Nephron (organoid): ENCODE results near the gene NRK.

ENCODE experiments used
- H3K27ac Mint-ChIP-seq, 3 experiments: 2 replicates each; pipeline ENCODE4 v1.8.0; 2020; ENCODE audit warnings: mixed read lengths in 3 of 3, mild to moderate bottlenecking in 2 of 3, moderate library complexity in 1 of 3
- H3K27me3 Mint-ChIP-seq: 2 replicates; pipeline ENCODE4 v1.8.0; 2021; ENCODE audit warnings: low read depth, mild to moderate bottlenecking, moderate library complexity, mixed read lengths
- H3K36me3 Mint-ChIP-seq: 2 replicates; pipeline ENCODE4 v1.8.0; 2020; ENCODE audit warnings: low read depth, mixed read lengths
- H3K4me1 Mint-ChIP-seq: 2 replicates; pipeline ENCODE4 v1.8.0; 2020; ENCODE audit warnings: mixed read lengths
- H3K4me3 Mint-ChIP-seq, 3 experiments: 2 replicates each; pipeline ENCODE4 v1.8.0; 2020; ENCODE audit warnings: mild to moderate bottlenecking in 3 of 3, mixed read lengths in 3 of 3, moderate library complexity in 2 of 3
- H3K9me3 Mint-ChIP-seq: 2 replicates; pipeline ENCODE4 v1.8.0; 2020; ENCODE audit warnings: mixed read lengths
- CTCF ChIP-seq, 3 experiments: fragments of 200-600 bp; sonication (generic); IDR thresholded peaks; one replicate each; pipeline ENCODE4 v1.5.0; 2021; ENCODE audit warnings: antibody characterized with exemption in 3 of 3; ENCODE audit not compliant: unreplicated experiment in 3 of 3

The NRK gene

GRCh38 chrX:105816517-105816916 lies 5.8 kb upstream of the NRK start:
- no peak for TF ChIP-seq CTCF (IDR thresholded peaks at IDR 0.05; ENCODE audit: unreplicated experiment in 3 of 3)
- peaks cover 9% of the 10 kb centered on the region for H3K27me3 Mint-ChIP-seq
- peak overlapping the region in 1 of 3 experiments; percentile 32 for H3K27ac Mint-ChIP-seq
- H3K9me3 Mint-ChIP-seq = peaks cover 10% of the 10 kb centered on the region
- H3K4me3 Mint-ChIP-seq = no peak overlapping the region
- peaks cover 48% of the 10 kb centered on the region for H3K4me1 Mint-ChIP-seq
- H3K36me3 Mint-ChIP-seq = no peaks in the 10 kb centered on the region

- Mint-ChIP-seq H3K27me3 (peaks cover 13% of the 10 kb centered on the region), H3K27ac (peak overlapping the region in 1 of 3 experiments; percentile 94), H3K4me1 (peaks cover 36% of the 10 kb centered on the region), H3K9me3 (peaks cover 4% of the 10 kb centered on the region), H3K36me3 (no peaks in the 10 kb centered on the region), H3K4me3 (peak overlapping the region in 1 of 3 experiments; percentile 94)
- no peak for TF ChIP-seq CTCF (IDR thresholded peaks at IDR 0.05; ENCODE audit: unreplicated experiment in 3 of 3)
Measured at GRCh38 chrX:105820247-105820646, 2.1 kb upstream of the NRK start.

- Mint-ChIP-seq H3K27ac (peak overlapping the region; percentile 92 to 95 (median 94)), H3K9me3 (peaks cover 4% of the 10 kb centered on the region), H3K36me3 (no peaks in the 10 kb centered on the region), H3K4me1 (peaks cover 37% of the 10 kb centered on the region), H3K27me3 (peaks cover 13% of the 10 kb centered on the region), H3K4me3 (peak overlapping the region; percentile 90 to 95 (median 94))
- no peak for TF ChIP-seq CTCF (IDR thresholded peaks at IDR 0.05; ENCODE audit: unreplicated experiment in 3 of 3)
Measured at GRCh38 chrX:105821471-105822121, 743 bp upstream of the NRK start.

GRCh38 chrX:105823092-105823455 lies 735 bp downstream of the NRK start:
- TF ChIP-seq CTCF (IDR thresholded peaks at IDR 0.05; ENCODE audit: unreplicated experiment in 3 of 3) = no peak
- Mint-ChIP-seq H3K4me1 (peaks cover 43% of the 10 kb centered on the region), H3K36me3 (no peaks in the 10 kb centered on the region), H3K27me3 (peaks cover 13% of the 10 kb centered on the region), H3K27ac (peak overlapping the region; percentile 92 to 95 (median 94)), H3K9me3 (peaks cover 4% of the 10 kb centered on the region), H3K4me3 (peak overlapping the region; percentile 90 to 95 (median 94))

GRCh38 chrX:105829011-105829410 lies 6.7 kb downstream of the NRK start:
- H3K4me1 Mint-ChIP-seq = peaks cover 32% of the 10 kb centered on the region
- no peaks in the 10 kb centered on the region for H3K9me3 Mint-ChIP-seq
- no peak for TF ChIP-seq CTCF (IDR thresholded peaks at IDR 0.05; ENCODE audit: unreplicated experiment in 3 of 3)
- H3K27ac Mint-ChIP-seq = peak overlapping the region in 2 of 3 experiments; percentile 26 to 45
- H3K4me3 Mint-ChIP-seq = no peak overlapping the region
- H3K27me3 Mint-ChIP-seq = no peaks in the 10 kb centered on the region
- peaks cover 7% of the 10 kb centered on the region for H3K36me3 Mint-ChIP-seq

- Mint-ChIP-seq H3K4me3 (no peak overlapping the region), H3K4me1 (peaks cover 36% of the 10 kb centered on the region), H3K36me3 (peaks cover 3% of the 10 kb centered on the region), H3K27me3 (no peaks in the 10 kb centered on the region), H3K9me3 (no peaks in the 10 kb centered on the region), H3K27ac (peak overlapping the region; percentile 67 to 78 (median 69))
- no peak for TF ChIP-seq CTCF (IDR thresholded peaks at IDR 0.05; ENCODE audit: unreplicated experiment in 3 of 3)
Measured at GRCh38 chrX:105837232-105837631, 14.9 kb downstream of the NRK start.
